Uterus (tissue), 2 donors: ENCODE results near the gene SBNO1.

ENCODE experiments used
- POLR2A ChIP-seq, 2 donors: fragments of 450-650 bp; IDR thresholded peaks; one replicate each; pipeline ENCODE4 v1.6.1; 2016; ENCODE audit warnings: antibody characterized with exemption in 2 of 2, mild to moderate bottlenecking in 1 of 2, moderate library complexity in 1 of 2
- TF ChIP-seq, protein P1 (sequence below), 4 experiments: fragments of 200-600 bp in 2 of 4; fragments of 450-650 bp in 2 of 4; sonication (generic) in 2 of 4; IDR thresholded peaks; one replicate each; pipeline ENCODE4 v1.5.1; 2016 to 2019; ENCODE audit warnings: antibody characterized with exemption in 4 of 4, mild to moderate bottlenecking in 2 of 4, moderate library complexity in 1 of 4

DNA sequence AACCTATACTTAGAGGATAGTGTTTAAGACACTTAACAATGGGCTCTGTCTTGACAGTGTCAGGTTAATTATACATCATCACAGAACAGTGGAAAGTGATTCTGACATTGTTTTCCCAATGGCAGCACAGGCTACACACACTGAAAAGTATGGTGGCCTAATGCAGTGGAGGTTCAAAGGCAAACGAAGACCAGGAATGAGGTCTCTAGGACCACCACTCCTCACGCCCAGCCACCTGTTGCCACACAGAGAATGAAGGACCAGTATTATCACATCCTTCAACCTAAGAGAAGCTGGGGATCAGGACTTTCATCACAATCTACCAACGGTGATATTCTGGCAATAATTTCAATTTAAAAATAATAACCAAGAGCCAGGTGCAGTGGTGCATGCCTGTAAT lies 58.4 kb downstream of the SBNO1 start:
- TF ChIP-seq, protein P1, sequence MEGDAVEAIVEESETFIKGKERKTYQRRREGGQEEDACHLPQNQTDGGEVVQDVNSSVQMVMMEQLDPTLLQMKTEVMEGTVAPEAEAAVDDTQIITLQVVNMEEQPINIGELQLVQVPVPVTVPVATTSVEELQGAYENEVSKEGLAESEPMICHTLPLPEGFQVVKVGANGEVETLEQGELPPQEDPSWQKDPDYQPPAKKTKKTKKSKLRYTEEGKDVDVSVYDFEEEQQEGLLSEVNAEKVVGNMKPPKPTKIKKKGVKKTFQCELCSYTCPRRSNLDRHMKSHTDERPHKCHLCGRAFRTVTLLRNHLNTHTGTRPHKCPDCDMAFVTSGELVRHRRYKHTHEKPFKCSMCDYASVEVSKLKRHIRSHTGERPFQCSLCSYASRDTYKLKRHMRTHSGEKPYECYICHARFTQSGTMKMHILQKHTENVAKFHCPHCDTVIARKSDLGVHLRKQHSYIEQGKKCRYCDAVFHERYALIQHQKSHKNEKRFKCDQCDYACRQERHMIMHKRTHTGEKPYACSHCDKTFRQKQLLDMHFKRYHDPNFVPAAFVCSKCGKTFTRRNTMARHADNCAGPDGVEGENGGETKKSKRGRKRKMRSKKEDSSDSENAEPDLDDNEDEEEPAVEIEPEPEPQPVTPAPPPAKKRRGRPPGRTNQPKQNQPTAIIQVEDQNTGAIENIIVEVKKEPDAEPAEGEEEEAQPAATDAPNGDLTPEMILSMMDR (IDR thresholded peaks at IDR 0.05): no peak
- TF ChIP-seq POLR2A (IDR thresholded peaks at IDR 0.05): no peak
